Hematopoietic multipotent progenitor cell treated with erythropoietin and hydrocortisone succinate and interleukin-3 and kit ligand, for 6 days (in vitro differentiated cells): ENCODE data around the gene FBLN2.

Source experiments
- DNase-seq: peaks from one replicate; pipeline ENCODE4 v3.0.0-alpha.2; 2015

FBLN2 gene

DNA sequence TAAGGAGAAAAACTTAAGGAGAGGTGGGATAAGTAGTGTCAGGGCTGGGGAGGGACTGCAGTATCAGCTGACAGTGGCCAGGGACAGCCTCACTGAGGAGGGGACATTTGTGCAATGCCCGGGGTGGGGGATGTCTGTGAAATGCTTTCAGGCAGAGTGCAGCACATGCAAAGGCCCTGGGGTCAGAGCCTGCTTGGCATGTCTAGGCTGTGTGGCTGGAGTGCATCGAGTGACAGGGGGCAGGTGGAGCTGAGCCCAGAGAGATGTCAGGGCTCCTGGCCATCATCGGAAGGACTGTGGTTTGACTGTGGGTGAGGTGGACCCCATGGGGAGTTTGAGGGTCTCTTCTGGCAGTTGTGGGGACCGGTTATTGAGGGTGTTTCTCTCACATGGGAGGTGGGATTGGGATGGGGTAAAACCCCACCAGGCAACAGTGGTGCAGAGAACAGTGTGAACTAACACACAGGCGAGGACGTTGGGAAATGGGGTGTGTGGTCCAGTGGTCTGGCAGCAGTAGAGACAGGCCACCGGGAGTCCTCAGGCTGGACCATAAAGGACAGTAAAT lies 61.2 kb downstream of the FBLN2 start:
- no peak for DNase-seq

GRCh38 chr3:13611221-13611620 lies 62.3 kb downstream of the FBLN2 start:
- DNase-seq = no peak

DNA sequence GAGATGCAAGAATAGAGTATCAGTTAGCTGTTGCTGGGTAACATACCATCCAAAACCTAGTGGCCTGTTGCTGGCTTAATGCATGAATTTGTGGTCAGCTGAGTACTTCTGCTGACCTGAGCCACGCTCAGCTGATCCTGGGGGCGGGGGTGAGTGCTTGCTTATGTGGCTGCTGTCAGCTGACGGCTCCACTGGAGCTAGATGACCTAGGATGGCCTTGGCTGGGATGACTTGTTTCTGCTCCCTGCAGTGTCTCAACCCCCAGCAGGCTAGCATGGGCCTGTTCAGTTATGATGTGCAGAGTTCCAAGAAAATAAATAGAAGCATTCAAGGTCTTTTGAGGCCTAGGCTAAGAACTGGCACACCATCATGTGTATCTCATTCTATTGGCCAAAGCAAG lies 63.9 kb downstream of the FBLN2 start:
- DNase-seq = no peak

DNA sequence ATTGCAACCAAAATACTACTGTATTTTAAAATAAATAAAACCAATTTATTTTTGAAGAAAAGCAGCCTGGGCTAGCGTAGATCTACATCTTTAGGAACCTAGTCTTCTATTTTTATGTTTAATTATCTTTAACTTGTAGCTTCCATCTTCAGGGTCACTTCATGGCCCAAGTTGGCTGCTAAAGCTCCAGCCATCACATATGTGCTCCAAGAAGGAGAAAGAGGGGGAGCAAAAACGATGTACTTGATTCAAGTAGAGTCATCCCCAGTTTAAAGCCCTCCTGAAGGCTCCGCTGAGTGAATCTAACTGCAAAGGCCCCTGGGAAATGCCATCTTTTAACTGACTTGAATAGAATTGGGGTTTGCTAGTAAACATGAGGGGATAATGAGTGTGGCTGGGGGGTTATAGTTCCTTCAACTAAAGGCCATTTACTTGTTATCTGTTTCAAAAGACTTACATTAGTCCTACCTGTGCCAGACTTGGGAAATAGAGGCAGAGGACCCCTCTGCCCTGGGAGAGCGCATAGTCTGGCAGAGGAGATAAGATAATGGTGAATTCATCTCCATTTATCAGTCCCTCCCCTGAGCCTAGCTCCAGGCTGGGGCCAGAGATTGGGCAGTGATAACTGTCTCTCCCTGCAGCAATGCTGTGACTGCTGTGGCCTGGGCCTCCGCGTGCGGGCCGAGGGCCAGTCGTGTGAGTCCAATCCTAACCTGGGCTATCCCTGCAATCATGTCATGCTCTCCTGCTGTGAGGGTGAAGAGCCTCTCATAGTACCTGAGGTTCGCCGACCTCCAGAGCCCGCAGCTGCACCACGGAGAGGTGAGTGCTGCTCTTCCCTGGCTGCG lies 64.6 kb downstream of the FBLN2 start:
- DNase-seq = no peak

GRCh38 chr3:13614607-13615006 lies 65.7 kb downstream of the FBLN2 start:
- no peak for DNase-seq

DNA sequence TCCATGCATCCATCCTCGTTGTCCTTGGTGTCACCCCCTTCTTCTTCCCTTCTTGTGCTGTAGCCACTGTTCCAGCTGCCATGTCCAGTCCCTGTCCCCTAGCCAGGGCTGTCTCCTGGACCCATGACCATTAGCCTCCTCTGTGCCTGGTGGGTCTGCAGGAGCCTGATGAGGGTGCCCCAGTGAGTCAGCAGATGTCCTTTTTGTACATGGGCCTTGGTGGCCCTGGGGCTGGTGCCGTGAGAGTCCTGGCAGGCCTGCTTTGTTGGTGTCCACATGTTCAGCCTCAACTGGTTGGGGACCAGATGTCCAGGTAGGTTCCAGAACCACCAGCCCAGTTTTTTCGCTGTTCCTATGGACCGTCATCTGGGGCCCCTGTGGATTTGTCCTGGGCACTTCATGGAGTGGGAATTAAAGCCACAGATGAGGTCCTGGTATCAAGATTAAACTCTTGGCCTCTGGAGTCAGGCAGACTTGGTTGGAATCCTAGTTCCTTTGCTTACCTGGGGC lies 66.1 kb downstream of the FBLN2 start:
- DNase-seq = no peak

DNA sequence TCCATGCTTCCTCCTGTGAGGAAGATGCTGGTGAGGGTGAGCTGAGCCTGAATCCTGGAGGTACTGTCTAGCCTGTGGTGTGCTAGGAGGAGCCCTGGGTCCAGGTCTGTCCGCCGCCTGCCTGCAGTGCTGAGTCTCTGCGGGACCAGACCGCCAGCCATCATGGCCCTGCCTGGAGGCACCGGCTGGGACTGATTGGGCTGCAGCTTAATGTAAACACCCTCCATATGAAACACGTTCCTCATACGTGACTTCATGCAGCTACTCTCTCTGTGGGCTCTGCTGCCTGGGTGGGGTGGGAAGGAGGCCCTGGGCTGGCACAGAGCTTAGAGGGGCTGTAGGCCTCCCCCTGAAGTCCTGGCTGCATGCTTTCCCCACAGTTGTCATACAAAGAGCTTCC lies 67.4 kb downstream of the FBLN2 start:
- no peak for DNase-seq

- no peak for DNase-seq
These were observed 68.3 kb downstream of the FBLN2 start for GRCh38 chr3:13617097-13617738.

DNA sequence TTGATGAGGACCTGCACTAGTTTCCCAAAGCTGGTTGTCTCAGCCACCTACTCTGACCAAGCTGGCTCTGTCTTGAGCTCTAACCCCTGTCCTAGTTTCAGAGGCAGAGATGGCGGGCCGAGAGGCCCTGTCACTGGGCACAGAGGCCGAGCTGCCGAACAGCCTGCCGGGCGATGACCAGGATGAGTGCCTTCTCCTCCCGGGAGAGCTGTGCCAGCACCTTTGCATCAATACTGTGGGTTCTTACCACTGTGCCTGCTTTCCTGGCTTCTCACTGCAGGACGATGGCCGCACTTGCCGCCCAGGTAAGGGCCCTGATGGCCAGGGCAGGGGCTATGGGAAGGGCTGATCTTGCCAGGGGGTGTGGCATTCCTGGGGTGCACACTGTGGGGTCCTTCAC lies 69.1 kb downstream of the FBLN2 start:
- DNase-seq = no peak

- no peak for DNase-seq
These were observed 69.9 kb downstream of the FBLN2 start for GRCh38 chr3:13618836-13619235.

- no peak for DNase-seq
These were observed 70.8 kb downstream of the FBLN2 start for GRCh38 chr3:13619661-13620230.

DNA sequence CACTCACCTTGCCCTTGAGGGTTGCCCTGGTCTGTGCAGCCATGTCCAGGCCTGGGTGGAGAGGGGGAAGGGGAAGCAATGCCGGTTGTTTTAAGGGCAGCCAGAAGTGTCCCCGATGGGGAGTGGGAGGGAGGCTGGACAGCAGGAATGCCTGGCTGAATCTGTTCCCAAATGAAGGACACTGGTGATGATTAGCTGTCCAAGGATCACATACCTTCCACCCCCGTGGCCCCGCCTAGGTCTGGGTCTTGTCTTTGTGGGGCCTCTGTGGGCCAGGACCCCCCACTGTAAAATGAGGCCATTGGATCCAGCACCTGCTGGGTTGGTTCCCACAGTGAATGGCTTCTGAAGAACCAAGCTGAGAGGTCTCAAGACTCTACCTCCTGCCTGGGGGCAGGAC lies 71.4 kb downstream of the FBLN2 start:
- no peak for DNase-seq

DNA sequence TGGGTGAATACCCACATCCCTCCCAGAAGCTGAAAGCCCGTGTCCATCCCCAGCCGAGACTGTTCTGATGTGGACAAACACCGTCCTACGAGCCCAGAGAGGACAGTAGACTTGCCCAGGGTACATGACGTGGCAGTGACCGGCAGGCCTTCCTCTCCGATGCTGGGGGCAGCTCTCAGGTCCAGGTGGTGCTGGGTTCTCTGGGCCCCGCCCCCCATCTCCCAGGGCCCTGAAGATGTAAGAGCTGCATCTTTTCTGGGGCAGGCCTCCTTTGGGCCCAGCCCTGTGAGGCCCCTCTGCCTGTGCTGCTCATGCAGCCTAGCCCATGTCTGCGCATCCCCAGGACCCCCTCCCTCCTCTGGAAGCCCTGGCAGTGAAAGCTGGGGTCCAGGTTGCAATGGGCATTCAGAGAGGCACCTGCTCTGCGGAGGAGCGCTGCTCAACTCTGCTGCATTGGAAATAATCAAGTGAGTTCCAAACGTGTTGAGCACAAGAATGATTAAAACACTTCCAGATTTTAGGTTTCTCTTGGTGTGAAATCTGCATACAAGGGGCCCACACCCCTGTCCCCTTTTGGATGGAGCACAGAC lies 71.9 kb downstream of the FBLN2 start:
- DNase-seq = no peak

DNA sequence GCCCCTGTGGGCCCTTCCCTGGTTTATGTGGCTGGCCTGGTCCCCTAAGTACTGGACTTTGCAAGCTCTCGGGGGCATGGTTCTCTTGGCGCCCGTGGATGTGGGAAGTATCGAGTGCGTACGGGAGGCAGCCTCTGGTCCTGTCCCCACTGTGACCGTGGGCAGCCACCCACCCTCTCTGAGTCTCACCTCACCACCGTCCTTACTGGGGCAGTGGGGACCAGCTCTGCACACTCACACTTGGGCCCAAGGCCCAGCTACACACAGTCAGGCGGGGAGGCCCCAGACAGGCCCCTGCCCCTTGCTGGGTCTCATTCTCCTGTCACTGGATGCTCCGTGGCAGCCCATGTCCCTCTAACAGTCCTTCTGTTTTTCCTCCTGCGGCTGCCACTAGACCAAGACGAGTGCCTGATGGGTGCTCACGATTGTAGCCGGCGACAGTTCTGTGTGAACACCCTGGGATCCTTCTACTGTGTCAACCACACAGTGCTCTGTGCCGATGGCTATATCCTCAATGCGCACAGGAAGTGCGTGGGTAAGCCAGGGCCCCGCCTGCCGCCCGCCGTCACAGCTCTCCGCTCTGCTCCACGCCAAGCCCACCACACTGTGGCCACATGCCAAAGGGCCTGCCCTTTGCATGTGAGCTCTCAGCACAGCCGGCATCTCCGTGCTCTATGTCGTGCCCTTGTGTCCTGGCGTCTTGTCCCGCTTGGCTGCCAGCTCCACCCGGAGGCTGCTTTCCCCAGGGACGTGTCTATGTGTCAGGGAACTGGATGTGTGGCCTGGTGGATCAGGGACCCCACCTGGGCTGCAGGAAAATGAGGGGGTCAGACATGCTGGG lies 72.7 kb downstream of the FBLN2 start:
- peak; percentile 18 for DNase-seq

- DNase-seq = no peak
These were observed 73.4 kb downstream of the FBLN2 start for GRCh38 chr3:13622356-13622755.

DNA sequence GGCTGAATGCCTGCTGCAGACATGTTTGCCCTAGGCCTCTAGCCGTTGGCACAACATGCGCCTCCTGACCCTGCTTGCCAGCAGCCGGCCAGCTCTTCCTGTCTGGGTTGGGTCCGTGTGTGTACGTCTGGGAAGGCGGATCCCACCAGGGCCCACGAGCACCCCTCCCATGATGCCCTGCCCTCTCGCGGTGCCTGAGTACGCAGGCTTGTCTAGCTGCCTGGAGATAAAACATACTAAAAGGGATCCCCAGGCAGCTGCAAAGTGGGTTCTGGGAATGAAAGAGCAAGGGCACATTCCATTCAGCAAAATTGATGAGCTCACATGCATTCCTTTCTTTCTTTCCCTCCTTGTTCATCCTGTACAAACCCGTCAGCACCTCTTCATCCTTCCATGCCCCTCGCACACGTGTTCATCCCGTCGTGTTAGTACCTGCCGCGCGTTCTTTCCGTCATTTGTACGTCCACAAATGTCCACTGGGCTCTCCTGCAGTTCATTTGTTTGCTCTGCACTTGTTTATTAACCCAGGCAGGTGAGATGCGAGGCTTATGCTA lies 74.3 kb downstream of the FBLN2 start:
- no peak for DNase-seq

- no peak for DNase-seq
These were observed 75.1 kb downstream of the FBLN2 start for GRCh38 chr3:13624021-13624420.

GRCh38 chr3:13624671-13625125 lies 75.8 kb downstream of the FBLN2 start:
- no peak for DNase-seq

DNA sequence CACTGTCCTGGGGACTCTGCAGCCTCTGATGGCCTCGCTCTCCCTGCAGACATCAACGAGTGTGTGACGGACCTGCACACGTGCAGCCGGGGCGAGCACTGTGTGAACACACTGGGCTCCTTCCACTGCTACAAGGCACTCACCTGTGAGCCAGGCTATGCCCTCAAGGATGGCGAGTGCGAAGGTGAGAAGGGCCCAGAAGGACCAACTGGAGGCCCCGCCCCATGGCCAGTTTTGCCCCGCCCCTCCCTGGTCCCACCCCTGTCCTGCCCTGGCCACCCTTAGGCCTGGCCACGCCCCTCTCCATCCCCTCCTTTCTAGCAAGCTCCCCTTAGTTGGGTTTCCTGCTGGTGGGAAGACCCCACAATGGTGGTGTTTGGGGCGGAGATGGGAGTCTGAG lies 77.5 kb downstream of the FBLN2 start:
- no peak for DNase-seq

DNA sequence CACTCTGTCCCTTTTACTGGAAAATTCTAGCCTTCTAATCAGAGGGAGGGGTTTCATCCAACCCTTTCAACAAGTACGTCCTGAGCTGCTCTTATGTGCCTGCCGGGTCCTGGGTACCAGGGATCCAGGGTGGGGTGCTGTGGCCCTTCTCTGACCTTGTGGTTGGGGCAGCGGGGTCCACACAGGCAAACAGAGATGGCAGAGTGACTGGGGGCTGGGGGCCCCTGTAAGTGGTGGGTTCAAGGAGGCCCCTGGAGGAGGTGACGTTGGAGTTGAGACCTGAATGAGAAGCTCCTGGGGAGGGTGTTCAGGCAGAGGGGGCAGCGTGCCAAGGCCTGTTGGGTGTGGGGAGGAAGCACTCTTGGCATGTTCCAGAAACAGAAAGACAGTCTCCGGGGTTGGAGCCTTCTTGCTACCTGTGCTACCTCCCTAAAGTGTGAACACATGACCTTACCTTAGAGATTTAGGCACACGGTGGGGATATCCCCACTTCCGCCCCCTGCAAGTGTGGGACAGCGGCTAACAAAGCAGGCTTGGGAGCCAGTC lies 78.1 kb downstream of the FBLN2 start:
- no peak for DNase-seq

DNA sequence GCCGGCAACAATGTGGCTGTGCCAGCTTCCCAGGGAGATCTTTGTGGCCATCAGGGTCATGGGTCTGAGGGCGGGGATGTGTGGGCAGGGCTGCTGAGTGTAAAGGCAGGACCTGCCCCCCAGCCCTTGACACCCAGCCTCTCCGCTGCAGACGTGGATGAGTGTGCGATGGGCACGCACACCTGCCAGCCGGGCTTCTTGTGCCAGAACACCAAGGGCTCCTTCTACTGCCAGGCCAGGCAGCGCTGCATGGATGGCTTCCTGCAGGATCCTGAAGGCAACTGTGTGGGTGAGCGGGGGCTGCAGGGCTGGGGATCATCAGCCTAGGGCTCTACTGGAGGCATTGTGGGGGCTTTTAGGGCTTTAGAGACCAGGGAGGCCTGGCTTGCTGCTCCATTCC lies 78.8 kb downstream of the FBLN2 start:
- DNase-seq = no peak

- DNase-seq = no peak
These were observed 79.5 kb downstream of the FBLN2 start for GRCh38 chr3:13628432-13628831.
